Measurements from ENCODE around the gene CCDC81. TPM values are rescaled to one million over a fixed set of nuclear protein-coding genes. Genes with fewer than 3 reads are reported as not detected.

The CCDC81 gene
- total RNA-seq, 1 experiment from 2014 or later: 0.33 TPM

- Mint-ChIP-seq H3K36me3 (ENCODE audit: insufficient read depth, unreplicated experiment) (no peaks in the 10 kb centered on the region), H3K27me3 (ENCODE audit: unreplicated experiment) (no peaks in the 10 kb centered on the region), H3K27ac (ENCODE audit: unreplicated experiment) (no peak overlapping the region), H3K9me3 (ENCODE audit: low read depth, unreplicated experiment) (no peaks in the 10 kb centered on the region), H3K4me1 (ENCODE audit: low read depth, unreplicated experiment) (no peaks in the 10 kb centered on the region), H3K4me3 (ENCODE audit: low read depth, unreplicated experiment) (no peak overlapping the region)
- DNase-seq: no peak
- BruUV-seq (replicated peaks): no TSS peak
- CTCF ChIA-PET: no interaction called here
- no peak for TF ChIP-seq CTCF (IDR thresholded peaks at IDR 0.05; ENCODE audit: unreplicated experiment)
- intact Hi-C loops (cut with micrococcal nuclease; ENCODE audit: unreplicated experiment): no loop called here
These were observed 43.4 kb downstream of the CCDC81 start for GRCh38 chr11:86418106-86418505.

GRCh38 chr11:86418513-86418912 is 43.8 kb downstream of the CCDC81 start:
- Mint-ChIP-seq H3K4me3 (ENCODE audit: low read depth, unreplicated experiment) (no peak overlapping the region), H3K4me1 (ENCODE audit: low read depth, unreplicated experiment) (no peaks in the 10 kb centered on the region), H3K36me3 (ENCODE audit: insufficient read depth, unreplicated experiment) (no peaks in the 10 kb centered on the region), H3K9me3 (ENCODE audit: low read depth, unreplicated experiment) (no peaks in the 10 kb centered on the region), H3K27me3 (ENCODE audit: unreplicated experiment) (no peaks in the 10 kb centered on the region), H3K27ac (ENCODE audit: unreplicated experiment) (no peak overlapping the region)
- intact Hi-C loops (cut with micrococcal nuclease; ENCODE audit: unreplicated experiment): no loop called here
- no TSS peak for BruUV-seq (replicated peaks)
- CTCF ChIA-PET: interaction anchor here (1.2 kb wide), 1 partner anchor 58 kb away, joined by 3 read pairs; no protein-coding TSS in a partner anchor
- no peak for TF ChIP-seq CTCF (IDR thresholded peaks at IDR 0.05; ENCODE audit: unreplicated experiment)
- no peak for DNase-seq

GRCh38 chr11:86418917-86419316 is 44.2 kb downstream of the CCDC81 start:
- Mint-ChIP-seq H3K36me3 (ENCODE audit: insufficient read depth, unreplicated experiment) (no peaks in the 10 kb centered on the region), H3K4me3 (ENCODE audit: low read depth, unreplicated experiment) (no peak overlapping the region), H3K9me3 (ENCODE audit: low read depth, unreplicated experiment) (no peaks in the 10 kb centered on the region), H3K4me1 (ENCODE audit: low read depth, unreplicated experiment) (no peaks in the 10 kb centered on the region), H3K27ac (ENCODE audit: unreplicated experiment) (no peak overlapping the region), H3K27me3 (ENCODE audit: unreplicated experiment) (no peaks in the 10 kb centered on the region)
- CTCF ChIA-PET: interaction anchor here (1.2 kb wide), 1 partner anchor 58 kb away, joined by 3 read pairs; no protein-coding TSS in a partner anchor
- no peak for DNase-seq
- TF ChIP-seq CTCF (IDR thresholded peaks at IDR 0.05; ENCODE audit: unreplicated experiment): no peak
- intact Hi-C loops (cut with micrococcal nuclease; ENCODE audit: unreplicated experiment): no loop called here
- no TSS peak for BruUV-seq (replicated peaks)

- Mint-ChIP-seq H3K27me3 (ENCODE audit: unreplicated experiment) (no peaks in the 10 kb centered on the region), H3K4me3 (ENCODE audit: low read depth, unreplicated experiment) (no peak overlapping the region), H3K9me3 (ENCODE audit: low read depth, unreplicated experiment) (no peaks in the 10 kb centered on the region), H3K4me1 (ENCODE audit: low read depth, unreplicated experiment) (no peaks in the 10 kb centered on the region), H3K36me3 (ENCODE audit: insufficient read depth, unreplicated experiment) (no peaks in the 10 kb centered on the region), H3K27ac (ENCODE audit: unreplicated experiment) (no peak overlapping the region)
- intact Hi-C loops (cut with micrococcal nuclease; ENCODE audit: unreplicated experiment): no loop called here
- no peak for DNase-seq
- no peak for TF ChIP-seq CTCF (IDR thresholded peaks at IDR 0.05; ENCODE audit: unreplicated experiment)
- no TSS peak for BruUV-seq (replicated peaks)
- CTCF ChIA-PET: no interaction called here
These were observed 47.3 kb downstream of the CCDC81 start for GRCh38 chr11:86421946-86422345.
